Fibroblast of villous mesenchyme (primary cell): ENCODE data around the gene ANKHD1. TPM values are rescaled to one million over a fixed set of nuclear protein-coding genes. Genes with fewer than 3 reads are reported as not detected.

ENCODE experiments used
- DNase-seq: peaks from one replicate; pipeline ENCODE4 v3.0.0-alpha.2; 2010; ENCODE audit warnings: low read depth
- H3K4me3 ChIP-seq: 2 replicates; pipeline ENCODE4 v1.5.1; 2011; ENCODE audit warnings: low read depth, mild to moderate bottlenecking, low read length
- CTCF ChIP-seq: IDR thresholded peaks from 2 replicates; pipeline ENCODE4 v1.5.1; 2012; ENCODE audit warnings: low read depth, mild to moderate bottlenecking, low read length; ENCODE audit not compliant: insufficient read depth
- total RNA-seq: library from RNA; depleted of rRNA; stranded (reverse); fragments of >200 nt; gene quantifications from 2 replicates; pipeline ENCODE4 v1.2.3, GENCODE V29; 2012

Gene ANKHD1
- total RNA-seq, 1 donor: 64.8 TPM

DNA sequence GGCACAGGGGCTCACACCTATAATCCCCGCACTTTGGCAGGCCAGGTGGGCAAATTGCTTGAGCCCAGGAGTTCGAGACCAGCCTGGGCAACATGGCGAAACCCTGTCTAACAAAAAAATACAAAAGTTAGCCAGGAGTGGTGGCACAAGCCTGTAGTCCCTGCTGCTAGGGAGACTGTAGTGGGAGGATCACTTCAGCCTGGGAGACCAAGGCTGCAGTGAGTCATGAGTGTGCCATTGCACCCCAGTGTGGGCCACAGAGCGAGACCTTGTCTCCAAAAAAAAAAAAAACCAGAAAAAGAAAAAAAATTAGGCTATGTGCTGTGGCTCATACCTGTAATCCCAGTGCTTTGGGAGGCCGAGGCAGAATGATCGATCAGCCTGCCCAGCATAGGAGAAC is 87.3 kb downstream of the ANKHD1 start:
- no peak overlapping the region for H3K4me3 ChIP-seq
- no peak for DNase-seq
- no peak for TF ChIP-seq CTCF

GRCh38 chr5:140497897-140498296 is 96.3 kb downstream of the ANKHD1 start:
- DNase-seq: no peak
- TF ChIP-seq CTCF: no peak
- no peak overlapping the region for H3K4me3 ChIP-seq

- no peak for TF ChIP-seq CTCF
- H3K4me3 ChIP-seq: no peak overlapping the region
- DNase-seq: no peak
Observed at GRCh38 chr5:140498591-140498990, 97.0 kb downstream of the ANKHD1 start.

DNA sequence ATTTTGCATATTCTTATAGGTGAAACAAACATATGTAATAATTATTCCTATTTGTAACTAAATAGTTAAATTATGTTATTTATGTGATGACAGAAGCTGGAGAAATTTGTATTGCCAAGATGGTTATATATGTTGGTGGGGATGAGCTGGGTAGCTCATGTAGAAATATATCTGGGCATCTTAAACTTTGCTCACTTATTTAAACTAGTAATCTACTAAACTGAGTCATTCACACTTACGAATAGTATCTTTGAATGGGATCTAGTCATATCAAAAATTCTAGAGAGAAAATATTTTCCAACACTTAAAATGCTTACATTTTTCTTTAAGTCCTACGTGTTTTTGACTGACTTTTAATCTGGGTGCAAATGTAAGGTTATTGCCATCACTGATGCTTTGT is 101.2 kb downstream of the ANKHD1 start:
- TF ChIP-seq CTCF: no peak
- DNase-seq: no peak
- no peak overlapping the region for H3K4me3 ChIP-seq

- H3K4me3 ChIP-seq: no peak overlapping the region
- TF ChIP-seq CTCF: no peak
- DNase-seq: no peak
Observed at GRCh38 chr5:140509898-140510297, 108.3 kb downstream of the ANKHD1 start.

DNA sequence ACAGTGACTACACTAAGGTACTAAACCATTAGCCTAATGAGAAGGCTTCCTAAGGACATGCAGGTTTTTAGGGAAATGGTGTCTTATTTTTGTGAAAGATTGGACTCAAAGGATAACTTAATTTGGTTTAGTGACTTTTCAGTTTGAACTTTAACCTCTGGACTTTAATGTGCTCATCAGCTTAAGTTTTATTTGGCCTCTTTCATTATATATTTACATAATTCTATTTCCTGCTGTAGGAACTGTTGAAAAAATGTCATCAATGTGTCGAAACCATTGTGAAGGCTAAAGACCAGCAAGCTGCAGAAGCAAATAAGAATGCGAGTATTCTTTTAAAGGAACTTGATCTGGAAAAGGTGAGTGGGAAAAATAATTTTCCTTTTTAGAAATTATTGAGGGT is 111.5 kb downstream of the ANKHD1 start:
- H3K4me3 ChIP-seq: no peak overlapping the region
- TF ChIP-seq CTCF: no peak
- no peak for DNase-seq

DNA sequence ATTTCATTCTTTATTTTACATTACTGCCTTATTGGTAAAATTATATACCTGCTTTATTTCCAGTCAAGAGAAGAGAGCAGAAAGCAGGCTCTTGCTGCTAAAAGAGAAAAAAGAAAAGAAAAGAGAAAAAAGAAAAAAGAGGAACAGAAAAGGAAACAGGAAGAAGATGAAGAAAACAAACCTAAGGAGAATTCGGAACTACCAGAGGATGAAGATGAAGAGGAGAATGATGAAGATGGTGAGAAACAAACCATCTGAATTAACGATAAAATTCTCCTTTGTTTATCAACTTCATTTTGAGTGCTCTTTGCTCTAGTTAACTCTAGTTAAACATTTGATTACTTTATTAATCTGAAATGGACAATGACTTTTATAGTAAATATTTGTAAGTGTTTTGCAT is 122.4 kb downstream of the ANKHD1 start:
- no peak overlapping the region for H3K4me3 ChIP-seq
- no peak for DNase-seq
- TF ChIP-seq CTCF: no peak
